A549 treated with RU486 at 1 μM for 4 hours (cell line): ENCODE measurements around the gene FAXDC2. TPM values are rescaled to one million over a fixed set of nuclear protein-coding genes. Genes with fewer than 3 reads are reported as not detected.

ENCODE experiments used
- total RNA-seq: library from RNA; stranded (reverse); fragments of 200-300 nt; extraction: Qiagen RNA extraction; gene quantifications from 5 replicates; pipeline ENCODE4 v1.2.3, GENCODE V29; 2022; ENCODE audit warnings: low read depth

The FAXDC2 gene
- total RNA-seq = 0.16 to 0.54 TPM (median 0.22 TPM) in 4 of 5 replicates, not detected in the other

DNA sequence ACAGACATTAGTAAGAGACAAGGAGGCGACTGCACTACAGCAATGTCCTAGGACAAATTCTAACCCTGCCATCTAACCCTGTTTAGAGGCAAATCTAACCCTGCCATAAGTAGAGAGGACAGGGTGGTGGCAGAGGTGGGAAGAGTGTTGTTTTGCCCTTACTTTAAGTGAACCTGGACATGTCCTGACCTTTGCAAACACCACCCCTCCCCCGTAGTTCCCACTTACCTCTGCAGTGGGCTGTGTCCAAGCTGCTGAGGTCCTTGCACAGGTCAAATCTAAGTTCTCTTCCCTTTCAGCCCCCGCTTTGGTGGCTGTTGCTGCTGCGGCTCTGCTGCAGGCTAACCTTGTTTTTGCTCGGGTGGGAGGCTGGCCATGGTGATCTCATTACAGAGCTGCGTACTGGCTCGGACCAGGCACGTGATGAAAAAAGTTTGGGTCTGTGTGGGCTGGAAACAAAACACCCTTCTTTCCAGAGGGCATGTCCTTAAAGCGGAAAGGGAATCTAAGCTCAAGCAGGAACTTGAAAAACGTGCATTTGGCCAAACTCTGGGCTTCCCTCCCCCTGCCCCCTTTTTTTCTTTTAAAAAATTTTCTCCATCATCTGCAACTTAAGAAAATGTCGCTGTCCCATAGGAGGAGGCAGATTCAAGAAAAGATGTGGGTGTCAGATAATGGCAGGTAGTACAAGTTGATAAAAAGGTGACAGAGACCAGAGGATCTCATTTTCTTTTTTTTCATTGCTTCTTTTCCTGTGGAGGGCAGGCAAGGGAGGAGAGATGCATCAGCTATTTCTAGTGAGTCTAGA is at the start of gene FAXDC2:
TSS of gene FAXDC2 (minus strand) at position 349 of the 808 bp plus-strand sequence. CDS start 12,425 bp downstream, outside the sequence.

DNA sequence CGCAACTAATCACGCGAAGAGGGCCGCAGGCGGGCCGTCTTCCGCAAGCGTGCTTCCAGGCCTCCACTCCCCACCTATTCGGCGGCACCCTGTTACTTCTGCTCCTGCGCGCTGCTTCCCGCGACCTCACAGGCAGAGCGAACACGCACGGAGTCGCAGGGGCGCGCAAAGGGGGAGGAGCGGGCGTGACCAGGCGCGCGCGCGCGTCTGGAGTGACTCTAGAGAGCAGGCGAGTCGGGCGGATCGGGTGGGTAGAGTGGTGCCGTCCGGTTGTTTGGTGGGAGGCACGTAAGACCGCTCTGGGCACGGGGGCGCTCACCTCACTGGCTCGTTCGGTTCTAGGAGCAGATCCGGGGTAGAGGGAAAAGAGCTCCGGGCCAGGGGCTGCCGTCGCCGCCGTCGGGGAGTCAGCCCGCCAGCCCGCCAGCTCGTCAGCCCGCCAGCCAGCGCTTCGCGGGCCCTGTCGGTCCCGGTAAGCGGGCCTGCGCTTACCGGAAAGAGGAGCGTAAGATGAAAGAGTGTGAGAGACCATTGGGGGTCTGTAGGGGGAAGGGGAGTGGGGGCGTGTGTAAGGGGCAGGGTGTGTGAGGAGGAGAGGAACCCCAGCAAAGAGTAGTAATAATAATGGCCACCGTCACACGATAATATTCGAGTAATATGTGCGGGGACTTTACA is 8.0 kb upstream of the FAXDC2 start, which contains the start of gene CNOT8:
TSS of gene CNOT8 (plus strand) at position 331 of the 675 bp plus-strand sequence. CDS start 4,652 bp downstream, outside the sequence.

Other genes starting within 250 kb of the FAXDC2 start
- gene LARP1, start 95.2 kb downstream of the FAXDC2 start, total RNA-seq = 115 to 141 TPM (median 132 TPM) in 5 replicates
- gene CNOT8, start 8.0 kb upstream of the FAXDC2 start, total RNA-seq = 28.3 to 39.8 TPM (median 38.4 TPM) in 5 replicates
- 23.3 to 28.2 TPM (median 25.2 TPM) in 5 replicates for gene GEMIN5, start 87.6 kb upstream of the FAXDC2 start, total RNA-seq
- gene MRPL22, start 90.5 kb upstream of the FAXDC2 start, total RNA-seq = 48.4 to 73.4 TPM (median 57.6 TPM) in 5 replicates
- gene KIF4B, start 163.2 kb upstream of the FAXDC2 start, total RNA-seq = 0.02 to 0.06 TPM in 2 of 5 replicates, not detected in the others